Measurements from ENCODE around the gene CHM.
"Not testable (repeated sequence)": the region's sequence is repeated elsewhere in the genome, so short reads cannot be mapped to it uniquely, and the experiment has no call there.

CHM gene

DNA sequence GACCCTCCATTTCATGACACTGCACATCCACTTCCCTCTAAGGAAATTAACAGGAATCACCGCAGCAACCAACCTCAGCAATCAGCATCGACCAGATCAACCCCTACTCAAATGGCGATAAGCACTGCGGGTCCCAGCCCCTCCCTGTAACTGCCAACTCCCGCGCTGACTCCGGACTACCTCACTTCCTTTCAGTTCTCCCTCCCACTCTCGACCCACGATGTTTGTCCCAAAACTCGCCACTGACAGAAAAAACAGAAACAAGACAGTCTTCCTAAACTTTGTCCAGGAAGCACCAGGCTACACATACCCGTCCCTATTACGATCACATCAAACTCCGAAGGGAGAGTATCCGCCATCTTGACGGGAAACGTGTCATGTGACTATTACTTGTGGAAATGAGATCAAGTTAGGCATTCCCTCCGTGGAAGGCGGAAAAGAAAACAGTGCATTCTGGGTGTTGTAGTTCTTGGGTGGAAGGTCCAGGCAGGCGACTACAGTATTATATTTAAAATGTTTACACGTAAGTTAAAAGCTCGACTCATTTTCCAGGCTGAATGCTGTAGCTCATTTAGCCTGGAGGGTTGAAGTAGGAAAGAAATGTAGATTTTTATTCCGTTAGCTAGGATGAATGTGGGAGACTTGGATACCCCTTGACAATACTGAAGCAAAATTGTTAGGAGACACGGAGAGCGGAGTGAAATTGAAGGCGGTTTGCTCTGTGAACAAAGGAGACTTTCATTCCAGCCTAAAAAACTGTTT, at the start of gene CHM:
TSS of gene CHM (minus strand) at position 385 of the 762 bp plus-strand sequence. CDS start at position 359, 26 bp downstream.
- DNase-seq = peak; percentile 49

DNA sequence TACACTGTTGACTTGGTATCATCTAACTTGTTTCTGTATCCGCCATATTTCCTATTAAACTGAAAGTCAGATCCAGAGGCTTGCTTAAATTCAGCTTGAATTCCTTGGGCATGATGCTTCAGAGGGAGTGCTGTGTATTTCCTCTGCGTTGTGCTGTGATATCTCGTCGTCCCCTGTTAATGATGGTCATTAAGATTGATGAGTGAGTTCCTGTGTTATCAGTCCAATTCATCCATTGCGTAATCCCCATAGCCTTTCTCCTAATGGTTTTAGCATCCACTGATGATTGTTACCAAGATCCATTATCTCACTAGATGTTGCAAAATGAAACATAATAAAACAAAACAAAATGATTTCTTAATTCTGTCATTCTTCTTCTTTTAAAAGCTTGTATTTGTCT, 31.3 kb upstream of the CHM start:
- DNase-seq = no peak

GRCh38 chrX:86066998-86067397, 19.6 kb upstream of the CHM start:
- no peak for DNase-seq

DNA sequence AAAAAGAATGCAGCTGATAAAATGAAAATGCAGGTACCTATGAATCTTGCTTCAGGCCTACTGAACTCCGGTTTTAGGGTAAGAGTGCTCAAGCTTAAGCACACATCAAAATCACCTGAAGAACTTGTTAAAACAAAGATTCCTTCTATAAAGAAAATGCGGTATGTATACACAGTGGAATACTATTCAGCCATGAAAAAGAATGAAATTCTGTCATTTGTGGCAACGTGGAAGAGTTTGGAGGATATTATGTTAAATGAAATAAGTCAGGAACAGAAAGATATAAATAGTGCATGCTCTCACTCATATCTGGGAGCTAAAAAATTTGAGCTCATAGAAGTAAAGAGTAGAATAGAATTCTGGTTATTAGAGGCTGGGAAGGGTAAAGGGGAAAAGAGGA, 14.0 kb upstream of the CHM start:
- DNase-seq = no peak

GRCh38 chrX:86051741-86052140, 4.4 kb upstream of the CHM start:
- no peak for DNase-seq

DNA sequence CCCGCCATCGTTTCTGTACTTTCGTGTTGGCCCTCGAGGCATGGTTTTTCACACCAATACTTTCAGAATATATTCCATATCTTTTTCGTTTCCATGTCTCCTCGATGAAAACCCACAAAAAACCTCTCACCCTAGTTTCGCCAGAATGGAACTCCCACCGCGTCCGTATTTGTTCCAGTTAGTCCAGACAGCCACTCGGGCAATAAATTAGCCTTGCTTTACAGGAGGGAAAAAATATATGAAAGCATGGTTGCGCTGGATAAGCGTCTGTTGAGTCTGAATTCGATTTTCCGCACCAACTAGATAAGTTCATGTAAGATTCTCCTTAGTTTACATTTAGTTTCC, 550 bp upstream of the CHM start:
- no peak for DNase-seq

- DNase-seq = no peak
Observed at GRCh38 chrX:86044216-86044615, 3.1 kb downstream of the CHM start.

DNA sequence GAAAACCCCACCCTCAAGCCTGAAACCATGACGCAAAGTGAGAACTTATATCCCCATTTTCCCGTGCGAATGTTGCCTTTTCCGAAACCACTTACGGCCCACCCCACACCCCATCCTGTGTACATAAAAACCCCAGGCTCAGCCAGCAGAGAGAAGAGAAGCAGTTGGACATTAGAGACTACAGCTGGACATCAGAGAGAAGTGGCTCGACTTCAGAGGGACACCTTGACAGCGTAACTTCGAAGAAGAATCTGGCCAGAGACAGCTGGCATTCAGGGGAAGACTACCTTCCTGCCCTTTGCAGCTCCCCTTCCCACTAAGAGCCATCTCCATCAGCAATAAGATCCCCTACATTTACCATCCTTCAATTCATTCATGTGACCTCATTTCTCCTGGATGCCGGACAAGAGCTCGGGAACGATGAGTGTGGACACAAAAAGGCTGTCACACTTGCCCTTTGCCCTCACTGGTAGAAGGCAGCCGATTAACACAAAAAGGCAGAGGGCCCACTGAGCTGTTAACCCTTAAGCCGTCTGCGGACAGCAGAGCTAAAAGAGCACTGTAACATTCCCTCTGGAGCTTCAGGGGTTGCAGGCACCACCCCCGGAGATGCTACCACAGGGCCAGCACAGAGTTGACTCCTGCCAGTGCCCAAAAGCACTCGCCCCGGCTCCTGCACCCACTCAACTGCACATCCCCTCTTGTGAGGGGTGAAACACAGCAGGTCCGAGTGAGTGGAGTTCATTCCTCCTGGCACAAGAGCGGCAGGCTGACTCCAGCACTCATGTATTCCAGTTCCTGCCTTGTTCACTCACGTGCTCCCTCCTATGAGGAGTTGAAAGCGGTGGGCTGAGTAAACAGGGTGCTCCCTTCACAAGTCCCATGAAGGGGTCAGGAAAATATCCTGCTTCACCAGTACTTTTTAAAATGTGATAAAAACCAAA, 7.5 kb downstream of the CHM start:
- DNase-seq = no peak

DNA sequence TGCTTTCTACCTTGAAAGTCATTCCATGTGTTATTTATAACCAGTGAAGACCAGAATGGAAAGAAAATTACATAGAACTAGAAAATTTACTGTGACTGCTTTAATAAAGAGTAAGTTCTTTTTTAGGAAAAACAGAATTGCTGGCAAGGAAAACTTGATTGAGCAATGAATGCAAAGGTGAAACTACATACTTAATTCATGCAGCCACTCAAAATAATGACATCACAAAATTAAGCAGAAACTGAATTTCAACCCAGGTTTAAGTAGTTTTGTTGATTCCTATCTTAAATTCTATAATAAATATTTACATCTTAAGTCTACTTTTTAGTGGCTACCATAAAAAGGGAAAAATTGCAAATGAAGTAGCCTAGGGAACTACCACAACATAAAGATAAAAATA, 14.0 kb downstream of the CHM start:
- DNase-seq = no peak

DNA sequence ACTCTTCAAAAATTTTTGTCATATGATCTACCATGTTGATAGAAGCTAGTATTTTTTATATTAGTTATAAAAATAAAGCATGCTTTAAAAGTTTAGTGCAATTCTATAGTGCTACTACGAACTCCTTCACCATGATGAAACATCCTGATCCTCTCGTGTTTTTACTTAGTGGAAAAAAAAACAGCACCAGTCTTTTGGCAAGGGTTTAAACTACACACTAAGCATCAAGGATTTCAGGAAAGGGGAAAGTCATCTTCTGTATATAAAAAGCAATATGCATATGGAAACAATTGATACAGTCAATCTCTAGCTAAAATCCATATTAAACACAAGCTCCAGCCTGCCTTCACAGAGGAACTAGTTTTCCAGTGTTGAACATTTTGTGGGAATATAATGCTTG, 18.7 kb downstream of the CHM start:
- no peak for DNase-seq

- DNase-seq = no peak
Observed at GRCh38 chrX:86023811-86024210, 23.5 kb downstream of the CHM start.

DNA sequence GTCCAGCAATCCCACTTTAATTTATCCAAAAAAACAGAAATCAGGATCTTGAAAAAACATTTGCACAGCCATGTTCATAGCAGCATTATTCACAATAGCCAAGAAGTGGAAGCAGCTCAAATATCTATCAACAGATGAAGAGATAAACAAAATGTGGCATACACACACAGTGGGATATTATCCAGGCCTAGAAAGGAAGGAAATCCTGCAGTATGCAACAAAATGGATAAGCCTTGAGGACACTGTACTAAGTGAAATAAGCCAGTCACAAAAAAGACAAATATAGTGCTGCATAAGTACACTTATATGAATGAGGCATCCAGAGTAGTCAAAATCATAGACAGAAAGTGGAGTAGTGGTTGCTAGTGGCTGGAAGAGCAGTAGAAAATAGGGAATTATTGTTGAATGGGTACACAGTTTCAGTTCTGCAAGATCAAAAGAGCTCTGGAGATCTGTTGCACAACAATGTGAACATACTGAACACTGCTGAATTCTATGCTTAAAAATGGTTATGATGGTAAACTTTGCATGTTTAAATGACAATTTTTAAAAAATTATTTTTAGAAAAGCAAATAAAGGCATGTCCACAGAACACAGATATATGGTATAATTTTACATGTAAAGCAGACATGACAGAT, 25.6 kb downstream of the CHM start:
- DNase-seq = no peak

- DNase-seq = no peak
Observed at GRCh38 chrX:86016139-86016538, 31.2 kb downstream of the CHM start.

DNA sequence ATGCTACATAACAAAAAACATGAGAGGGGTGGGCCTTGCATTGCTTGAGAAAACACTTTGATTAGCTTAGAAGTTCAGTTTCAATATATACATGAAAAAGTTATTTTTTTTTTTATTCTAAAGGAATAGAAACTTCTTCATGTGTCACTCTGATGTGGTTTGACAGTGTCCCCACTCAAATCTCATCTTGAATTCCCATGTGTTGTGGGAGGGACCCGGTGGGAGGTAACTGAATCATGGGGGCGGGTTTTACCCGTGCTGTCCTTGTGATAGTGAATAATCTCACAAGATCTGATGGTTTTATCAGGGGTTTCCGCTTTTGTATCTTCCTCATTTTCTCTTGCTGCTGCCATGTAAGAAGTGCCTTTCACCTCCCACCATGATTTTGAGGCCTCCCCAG, 32.4 kb downstream of the CHM start:
- DNase-seq = peak; percentile 5

DNA sequence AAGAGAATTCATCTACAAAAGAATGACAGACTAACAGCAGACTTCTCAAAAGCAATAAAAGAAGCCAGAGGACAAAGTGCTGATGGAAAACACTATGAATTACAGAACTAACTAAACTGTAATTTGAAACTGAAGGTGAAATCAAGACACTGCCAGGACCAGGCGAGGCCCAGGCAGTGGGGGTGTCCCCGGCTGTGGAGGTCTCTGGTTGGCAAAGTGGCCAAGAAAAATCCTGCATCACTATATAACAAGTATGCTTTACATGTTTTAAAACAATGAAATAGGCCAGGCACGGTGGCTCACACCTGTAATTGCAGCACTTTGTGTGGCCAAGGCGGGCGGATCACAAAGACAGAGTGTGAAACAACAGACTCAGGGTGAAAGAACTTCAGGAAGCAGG, 32.9 kb downstream of the CHM start:
- DNase-seq = no peak

DNA sequence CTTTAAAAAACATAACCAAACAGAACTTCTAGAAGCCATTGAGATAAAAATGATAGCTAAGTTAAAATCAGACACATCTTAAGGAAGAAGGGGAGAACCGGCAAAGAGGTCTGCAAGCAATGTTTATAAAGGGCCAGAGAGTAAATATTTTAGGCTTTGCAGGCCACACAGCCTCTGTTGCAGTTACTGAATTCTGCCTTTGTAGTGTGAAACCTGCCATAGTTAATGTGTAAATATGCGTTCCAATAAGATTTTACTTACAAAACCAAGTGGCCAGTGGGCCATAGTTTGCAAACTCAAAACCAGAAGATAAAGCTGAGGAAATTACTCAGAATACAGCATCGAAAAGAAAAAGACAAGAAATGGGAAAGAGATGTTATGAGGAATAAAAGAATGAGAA, 33.6 kb downstream of the CHM start:
- DNase-seq = no peak

DNA sequence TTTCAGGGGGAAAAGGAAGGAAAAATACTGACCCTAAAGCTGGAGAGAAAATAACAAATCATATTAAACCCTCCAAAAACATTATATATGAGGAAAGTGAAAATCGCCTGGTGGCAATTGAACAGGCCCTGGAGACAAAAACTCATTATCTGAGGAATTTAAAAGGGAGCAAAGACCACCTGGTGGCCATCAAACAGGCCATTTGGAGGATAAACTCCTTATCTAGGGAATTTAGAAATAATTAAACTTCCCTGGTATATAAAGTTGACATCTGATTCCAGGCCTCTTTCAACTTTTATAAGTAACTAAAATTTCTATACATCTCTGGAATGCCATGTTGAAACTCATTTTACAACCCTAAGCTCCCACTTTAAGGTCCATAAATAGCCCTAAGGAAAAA, 35.2 kb downstream of the CHM start:
- DNase-seq = no peak

DNA sequence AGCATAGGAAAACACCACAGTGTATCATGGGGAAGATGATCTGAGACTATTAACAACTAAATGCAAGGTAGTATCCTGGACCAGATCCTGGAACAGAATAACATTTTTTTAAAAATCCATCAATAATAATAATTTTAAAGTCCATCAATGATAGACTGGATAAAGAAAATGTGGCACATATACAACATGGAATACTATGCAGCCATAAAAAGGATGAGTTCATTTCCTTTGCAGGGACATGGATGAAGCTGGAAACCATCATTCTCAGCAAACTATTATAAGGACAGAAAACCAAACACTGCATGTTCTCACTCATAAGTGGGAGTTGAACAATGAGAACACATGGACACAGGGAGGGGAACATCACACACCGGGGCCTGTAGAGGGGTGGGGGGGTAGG, 37.6 kb downstream of the CHM start:
- not testable (repeated sequence) for DNase-seq

- DNase-seq = not testable (repeated sequence)
Observed at GRCh38 chrX:86007891-86008290, 39.5 kb downstream of the CHM start.

DNA sequence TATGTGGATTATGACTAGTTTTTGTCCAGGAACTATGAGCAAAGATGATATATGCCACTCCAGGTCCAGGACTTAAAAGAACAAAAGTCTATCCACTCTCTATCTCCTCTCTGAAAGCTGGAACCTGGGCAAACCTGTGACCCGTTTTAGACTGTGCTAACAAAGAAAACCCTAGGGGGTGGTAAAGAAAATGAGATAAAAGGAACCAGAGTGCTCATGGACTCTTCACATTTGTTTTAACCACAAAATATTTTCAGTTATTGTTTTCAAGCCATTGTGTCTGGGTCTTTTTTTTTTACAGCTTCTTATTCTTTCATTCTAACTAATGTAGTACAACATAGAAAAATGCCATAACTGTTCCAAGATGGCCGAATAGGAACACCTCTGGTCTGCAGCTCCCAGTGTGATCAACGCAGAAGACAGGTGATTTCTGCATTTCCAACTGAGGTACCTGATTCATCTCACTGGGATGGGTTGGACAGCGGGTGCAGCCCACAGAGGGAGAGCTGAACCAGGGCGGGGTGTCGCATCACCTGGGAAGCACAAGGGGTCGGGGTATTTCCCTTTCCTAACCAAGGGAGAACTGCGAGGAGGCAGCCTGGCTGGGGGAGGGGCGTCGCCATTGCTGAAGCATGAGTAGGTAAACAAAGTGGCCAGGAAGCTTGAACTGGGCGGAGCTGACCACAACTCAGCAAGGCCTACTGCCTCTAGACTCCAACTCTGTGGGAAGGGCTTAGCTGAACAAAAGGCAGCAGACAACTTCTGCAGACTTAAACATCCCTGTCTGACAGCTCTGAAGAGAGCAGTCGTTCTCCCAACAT, 45.1 kb downstream of the CHM start:
- DNase-seq = no peak

- no peak for DNase-seq
Observed at GRCh38 chrX:85998954-85999353, 48.4 kb downstream of the CHM start.

GRCh38 chrX:85996555-85996954, 50.8 kb downstream of the CHM start:
- no peak for DNase-seq

GRCh38 chrX:85995641-85996040, 51.7 kb downstream of the CHM start:
- no peak for DNase-seq
